Right cardiac atrium (tissue), 5 donors: ENCODE results near the gene INPP5B. TPM values are rescaled to one million over a fixed set of nuclear protein-coding genes. Genes with fewer than 3 reads are reported as not detected.

ENCODE experiments used
- ATAC-seq, 2 donors: fragments of 200-7000 bp; cut with Tn5 transposase; one replicate each; pipeline versions ENCODE4 v1.8.0 to v1.9.1; 2020; ENCODE audit warnings: moderate library complexity in 2 of 2, mild to moderate bottlenecking in 1 of 2
- DNase-seq, 3 donors: peaks; one replicate each; pipeline ENCODE4 v3.0.0-alpha.2; 2020
- H3K27ac ChIP-seq: one replicate; pipeline ENCODE4 v1.5.1; 2013; ENCODE audit warnings: mild to moderate bottlenecking, low read length, control low read depth, moderate library complexity
- H3K27me3 ChIP-seq: one replicate; pipeline ENCODE4 v1.6.1; 2013; ENCODE audit not compliant: control insufficient read depth, insufficient read depth
- H3K4me1 ChIP-seq: one replicate; pipeline ENCODE4 v1.6.1; 2013; ENCODE audit warnings: low read length; ENCODE audit not compliant: control insufficient read depth, insufficient read depth
- H3K4me3 ChIP-seq: one replicate; pipeline ENCODE4 v1.5.1; 2013; ENCODE audit warnings: low read length, control low read depth
- H3K9me3 ChIP-seq: one replicate; pipeline ENCODE4 v1.6.1; 2013; ENCODE audit warnings: low read length; ENCODE audit not compliant: control insufficient read depth
- WGBS: extraction: QIAGEN DNeasy Blood & Tissue Kit; methylation state at CpG from one replicate; pipeline ENCODE4 v1.1.7; 2013; 5-methylcytosine and 5-hydroxymethylcytosine counted together
- intact Hi-C, 4 donors: fragments of 100-400 bp; cut with DNase I; formaldehyde crosslinking; loops; one replicate each; pipeline versions ENCODE4 v1.11.0 to v1.14.0; 2022 to 2023
- polyA plus RNA-seq: library from polyadenylated mRNA; stranded (reverse); fragments of 200-250 nt; gene quantifications from one replicate; pipeline ENCODE4 v1.2.3, GENCODE V29; 2013
- total RNA-seq, 4 donors: library from RNA; stranded (reverse); fragmentation: NEBNext Ultra II Directional; extraction: Animal tissue kit (Norgen Biotek cat#: 25700); gene quantifications; one replicate each; pipeline ENCODE4 v1.2.1, GENCODE V29; 2021
- donor health status: healthy with polysubstance abuse.
- donor health status: DM: no; HTN: yes; CAD: no.
- donor health status: DM: no; HTN: no; CAD: no.
- donor health status: DM: no; HTN: yes; CAD: no; lungs with severe emphysema.
- donor health status: DM: yes; HTN: yes; CAD: no.

The INPP5B gene
- total and polyA plus RNA-seq, 5 donors: 11.7 to 22.4 (median 16.8) TPM

- H3K27ac ChIP-seq: no peak overlapping the region
- no peak for DNase-seq
- H3K9me3 ChIP-seq: no peaks in the 10 kb centered on the region
- intact Hi-C loops: no loop called here
- ATAC-seq: no peak
- H3K4me3 ChIP-seq: no peak overlapping the region
- H3K27me3 ChIP-seq: no peaks in the 10 kb centered on the region
- WGBS: 93% methylated on average over 3 of the region's 3 CpGs
- peaks cover 2% of the 10 kb centered on the region for H3K4me1 ChIP-seq
Observed at GRCh38 chr1:37849480-37849879, 97.4 kb downstream of the INPP5B start.

DNA sequence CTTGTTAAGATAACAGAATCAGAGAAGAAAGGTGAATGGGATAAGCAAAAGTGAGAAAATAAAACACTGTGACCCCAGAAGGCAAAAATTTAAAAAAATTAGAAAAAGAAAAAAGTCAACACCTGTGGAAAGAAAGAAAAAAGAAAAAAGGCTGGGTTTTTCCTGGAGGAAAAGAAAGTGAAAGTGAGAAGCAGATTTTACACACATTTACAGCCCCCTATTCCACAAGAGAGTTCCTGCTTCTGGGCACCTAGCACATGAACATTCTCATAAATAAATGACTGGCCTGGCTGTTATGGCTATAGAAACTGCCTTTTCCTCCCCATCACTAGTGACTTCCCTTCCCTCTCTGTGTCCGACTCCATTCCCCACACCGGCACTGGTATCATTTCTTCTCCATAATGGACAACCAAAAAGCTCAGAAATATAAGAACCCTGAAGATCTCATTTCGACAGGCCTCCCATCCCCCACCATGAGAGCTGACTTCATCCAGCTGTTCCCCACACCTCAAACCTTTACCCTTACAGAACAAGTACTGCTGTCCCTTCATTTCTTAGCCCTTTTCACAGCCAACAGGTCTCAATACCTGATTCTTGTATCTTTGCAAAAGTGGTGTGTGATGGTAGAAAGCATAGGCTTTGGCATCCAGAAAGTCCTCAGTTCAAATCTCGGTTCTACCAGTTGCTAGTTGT is 100.1 kb downstream of the INPP5B start:
- H3K27me3 ChIP-seq: no peaks in the 10 kb centered on the region
- WGBS: 84% methylated on average over 4 of the region's 4 CpGs
- intact Hi-C loops: no loop called here
- ATAC-seq: no peak
- peaks cover 1% of the 10 kb centered on the region for H3K4me1 ChIP-seq
- H3K4me3 ChIP-seq: no peak overlapping the region
- no peak overlapping the region for H3K27ac ChIP-seq
- no peaks in the 10 kb centered on the region for H3K9me3 ChIP-seq
- no peak for DNase-seq

DNA sequence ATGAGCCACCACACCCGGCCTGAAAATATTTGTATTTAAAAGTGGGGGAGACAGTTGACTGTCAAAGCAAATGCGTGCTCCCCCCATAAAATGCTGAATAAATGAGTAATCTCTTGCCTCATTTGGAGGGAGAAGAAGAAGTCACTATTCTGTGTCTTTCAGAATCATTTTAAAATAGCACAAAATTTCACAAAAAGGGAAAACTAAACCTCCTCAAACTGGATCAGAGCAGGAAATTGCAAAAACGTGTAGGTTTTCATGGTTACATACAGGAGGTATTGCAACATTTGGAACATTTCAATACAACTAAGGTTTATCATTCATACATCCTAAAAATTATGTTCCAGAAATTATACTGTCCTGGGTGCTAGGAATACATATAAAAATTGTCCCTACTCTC is 101.1 kb downstream of the INPP5B start:
- ATAC-seq: no peak
- no peaks in the 10 kb centered on the region for H3K27me3 ChIP-seq
- H3K4me1 ChIP-seq: no peaks in the 10 kb centered on the region
- DNase-seq: no peak
- WGBS: 76% methylated on average over 3 of the region's 3 CpGs
- intact Hi-C loops: no loop called here
- H3K9me3 ChIP-seq: no peaks in the 10 kb centered on the region
- H3K27ac ChIP-seq: no peak overlapping the region
- H3K4me3 ChIP-seq: no peak overlapping the region

GRCh38 chr1:37845049-37845646 is 101.7 kb downstream of the INPP5B start:
- intact Hi-C loops: no loop called here
- no peak for DNase-seq
- H3K27me3 ChIP-seq: no peaks in the 10 kb centered on the region
- ATAC-seq: no peak
- H3K9me3 ChIP-seq: no peaks in the 10 kb centered on the region
- H3K4me3 ChIP-seq: no peak overlapping the region
- H3K27ac ChIP-seq: no peak overlapping the region
- WGBS: 92% methylated on average over 5 of the region's 5 CpGs
- no peaks in the 10 kb centered on the region for H3K4me1 ChIP-seq

DNA sequence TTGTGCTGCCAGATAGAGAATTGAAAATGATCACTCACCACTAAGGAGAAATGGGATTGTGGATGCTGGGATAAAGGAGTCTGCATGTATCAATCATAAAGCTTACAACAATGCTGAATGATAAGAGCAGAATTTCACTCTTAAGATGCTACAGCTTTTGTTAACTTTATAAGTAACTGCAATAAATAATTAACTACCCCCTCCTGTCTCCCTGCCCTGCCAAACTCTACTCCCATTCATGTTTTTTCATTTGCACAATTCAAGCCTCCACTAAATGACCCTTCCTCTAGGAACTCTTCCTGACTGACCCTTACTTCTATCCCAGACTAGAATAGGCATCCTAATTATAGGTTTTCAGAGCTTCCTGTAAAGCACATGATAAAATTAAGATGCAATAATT is 102.3 kb downstream of the INPP5B start:
- Histone ChIP-seq H3K9me3 (no peaks in the 10 kb centered on the region), H3K4me3 (no peak overlapping the region), H3K27ac (no peak overlapping the region), H3K4me1 (no peaks in the 10 kb centered on the region), H3K27me3 (no peaks in the 10 kb centered on the region)
- ATAC-seq (no peak), DNase-seq (no peak)
- intact Hi-C loops: no loop called here

DNA sequence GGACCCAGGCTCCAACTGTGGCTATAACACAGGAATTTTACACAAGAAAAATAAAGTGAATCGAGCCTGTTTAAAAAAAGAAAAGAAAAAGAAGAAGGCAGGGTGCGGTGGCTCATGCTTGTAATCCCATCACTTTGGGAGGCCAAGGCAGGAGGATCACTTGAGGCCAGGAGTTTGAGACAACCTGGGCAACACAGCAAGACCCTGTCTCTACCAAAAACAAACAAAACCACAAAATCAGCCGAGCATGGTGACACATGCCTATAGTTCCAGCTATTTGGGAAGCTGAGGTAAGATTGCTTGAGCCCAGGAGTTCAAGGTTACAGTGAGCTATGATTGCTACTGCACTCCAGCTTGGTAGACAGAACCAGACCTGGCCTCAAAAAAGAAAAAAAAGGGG is 105.2 kb downstream of the INPP5B start:
- no peak for DNase-seq
- Histone ChIP-seq H3K27ac (no peak overlapping the region), H3K4me1 (no peaks in the 10 kb centered on the region), H3K9me3 (no peaks in the 10 kb centered on the region), H3K4me3 (no peak overlapping the region), H3K27me3 (no peaks in the 10 kb centered on the region)
- WGBS: 91% methylated on average over 3 of the region's 3 CpGs
- intact Hi-C loops: no loop called here
- ATAC-seq: no peak

DNA sequence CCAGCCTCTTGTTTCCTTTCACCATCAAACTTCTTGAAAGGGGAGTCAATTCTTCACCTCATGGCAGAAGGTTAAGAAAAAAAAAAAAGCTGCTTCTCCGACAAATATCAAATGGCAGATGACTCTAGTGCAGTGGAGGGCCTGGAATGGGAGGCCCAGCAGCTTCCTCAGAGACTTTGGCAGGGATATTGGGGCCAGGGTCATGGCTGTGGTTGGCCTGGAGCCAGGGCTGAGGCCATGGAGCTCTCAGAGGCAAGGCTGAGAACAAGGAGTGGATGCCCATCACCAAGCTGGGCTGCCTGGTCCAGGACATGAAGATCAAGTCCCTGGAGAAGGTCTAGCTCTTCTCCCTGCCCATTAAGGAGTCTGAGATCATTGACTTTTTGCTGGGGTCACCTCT is 106.1 kb downstream of the INPP5B start:
- ATAC-seq: no peak
- Histone ChIP-seq H3K4me1 (no peaks in the 10 kb centered on the region), H3K9me3 (no peaks in the 10 kb centered on the region), H3K4me3 (no peak overlapping the region), H3K27me3 (no peaks in the 10 kb centered on the region), H3K27ac (no peak overlapping the region)
- WGBS: 53% methylated on average over 1 of the region's 1 CpG
- no peak for DNase-seq
- intact Hi-C loops: no loop called here

GRCh38 chr1:37839676-37840075 is 107.2 kb downstream of the INPP5B start:
- DNase-seq (no peak), ATAC-seq (no peak)
- WGBS: 95% methylated on average over 10 of the region's 10 CpGs
- intact Hi-C loops: no loop called here
- no peak overlapping the region for H3K4me3 ChIP-seq
- no peaks in the 10 kb centered on the region for H3K4me1 ChIP-seq
- no peaks in the 10 kb centered on the region for H3K9me3 ChIP-seq
- H3K27me3 ChIP-seq: no peaks in the 10 kb centered on the region
- no peak overlapping the region for H3K27ac ChIP-seq

GRCh38 chr1:37836788-37837187 is 110.1 kb downstream of the INPP5B start:
- no peak for DNase-seq
- no peak overlapping the region for H3K27ac ChIP-seq
- ATAC-seq: no peak
- intact Hi-C loops: no loop called here
- no peaks in the 10 kb centered on the region for H3K27me3 ChIP-seq
- 80% methylated on average over 3 of the region's 3 CpGs for WGBS
- H3K9me3 ChIP-seq: no peaks in the 10 kb centered on the region
- H3K4me1 ChIP-seq: no peaks in the 10 kb centered on the region
- no peak overlapping the region for H3K4me3 ChIP-seq

DNA sequence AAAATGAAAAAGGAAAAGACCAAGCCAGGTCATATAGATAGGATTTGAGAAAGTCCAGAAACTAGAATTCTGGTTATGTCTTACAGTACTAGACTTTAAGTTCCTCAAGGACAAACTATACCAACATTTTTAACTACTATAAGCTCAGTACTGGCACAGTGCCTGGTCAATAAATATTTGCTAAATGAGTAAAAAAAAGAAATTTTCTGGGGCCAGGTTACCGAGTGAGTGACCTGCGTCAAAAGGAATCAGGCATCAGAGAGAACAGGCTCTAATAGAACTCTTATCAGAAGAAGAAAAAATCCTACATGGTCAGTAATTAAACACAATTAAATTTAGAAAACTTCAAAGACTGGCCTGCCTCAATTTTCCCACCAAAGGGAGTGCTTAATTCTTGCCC is 115.0 kb downstream of the INPP5B start:
- WGBS: 96% methylated on average over 2 of the region's 2 CpGs
- DNase-seq: no peak
- no peak overlapping the region for H3K4me3 ChIP-seq
- H3K27me3 ChIP-seq: no peaks in the 10 kb centered on the region
- no peak for ATAC-seq
- no peak overlapping the region for H3K27ac ChIP-seq
- H3K4me1 ChIP-seq: no peaks in the 10 kb centered on the region
- intact Hi-C loops: no loop called here
- H3K9me3 ChIP-seq: no peaks in the 10 kb centered on the region

- H3K27ac ChIP-seq: no peak overlapping the region
- H3K27me3 ChIP-seq: no peaks in the 10 kb centered on the region
- WGBS: 95% methylated on average over 4 of the region's 4 CpGs
- H3K9me3 ChIP-seq: no peaks in the 10 kb centered on the region
- ATAC-seq (no peak), DNase-seq (no peak)
- H3K4me3 ChIP-seq: no peak overlapping the region
- H3K4me1 ChIP-seq: no peaks in the 10 kb centered on the region
- intact Hi-C loops: no loop called here
Observed at GRCh38 chr1:37831109-37831508, 115.7 kb downstream of the INPP5B start.
